Stimulated activated naive CD8-positive, alpha-beta T cell treated with anti-CD3 and anti-CD28 coated beads, Interleukin-15, Interleukin-2, amounts not matched to agents 100 ng/mL and 50 ng/mL, for 24 hours (primary cell): ENCODE measurements around the gene GRK2.

Experiments
- H3K27ac Mint-ChIP-seq: one replicate; pipeline ENCODE4 v1.8.0; 2021; ENCODE audit warnings: mild to moderate bottlenecking, mixed read lengths
- H3K27me3 Mint-ChIP-seq: one replicate; pipeline ENCODE4 v1.8.0; 2021; ENCODE audit warnings: mixed read lengths
- H3K36me3 Mint-ChIP-seq: one replicate; pipeline ENCODE4 v1.8.0; 2021; ENCODE audit warnings: low read depth, mixed read lengths
- H3K4me1 Mint-ChIP-seq: one replicate; pipeline ENCODE4 v1.8.0; 2021; ENCODE audit warnings: low read depth, mixed read lengths
- H3K4me3 Mint-ChIP-seq: one replicate; pipeline ENCODE4 v1.8.0; 2021; ENCODE audit warnings: mild to moderate bottlenecking, mixed read lengths
- H3K9me3 Mint-ChIP-seq: one replicate; pipeline ENCODE4 v1.8.0; 2021; ENCODE audit warnings: mixed read lengths

Gene GRK2

GRCh38 chr11:67272327-67273259 is 6.3 kb downstream of the GRK2 start:
- Mint-ChIP-seq H3K9me3 (no peaks in the 10 kb centered on the region), H3K36me3 (peaks cover 42% of the 10 kb centered on the region), H3K4me3 (peak overlapping the region; percentile 98), H3K27ac (peak overlapping the region; percentile 100), H3K27me3 (no peaks in the 10 kb centered on the region), H3K4me1 (peaks cover 99% of the 10 kb centered on the region)

GRCh38 chr11:67273260-67273990 is 7.2 kb downstream of the GRK2 start:
- H3K27ac Mint-ChIP-seq = peak overlapping the region; percentile 100
- H3K4me1 Mint-ChIP-seq = peaks cover 100% of the 10 kb centered on the region
- peaks cover 34% of the 10 kb centered on the region for H3K36me3 Mint-ChIP-seq
- no peaks in the 10 kb centered on the region for H3K9me3 Mint-ChIP-seq
- peak overlapping the region; percentile 98 for H3K4me3 Mint-ChIP-seq
- H3K27me3 Mint-ChIP-seq = no peaks in the 10 kb centered on the region

GRCh38 chr11:67274768-67275605 is 8.7 kb downstream of the GRK2 start:
- Mint-ChIP-seq H3K27me3 (no peaks in the 10 kb centered on the region), H3K9me3 (no peaks in the 10 kb centered on the region), H3K36me3 (peaks cover 33% of the 10 kb centered on the region), H3K4me3 (peak overlapping the region; percentile 57), H3K4me1 (peaks cover 100% of the 10 kb centered on the region), H3K27ac (peak overlapping the region; percentile 100)

- Mint-ChIP-seq H3K27me3 (no peaks in the 10 kb centered on the region), H3K9me3 (no peaks in the 10 kb centered on the region), H3K4me1 (peaks cover 99% of the 10 kb centered on the region), H3K27ac (peak overlapping the region; percentile 100), H3K36me3 (peaks cover 31% of the 10 kb centered on the region), H3K4me3 (peak overlapping the region; percentile 84)
These were observed 9.5 kb downstream of the GRK2 start for GRCh38 chr11:67275606-67276409.

GRCh38 chr11:67276781-67277230 is 10.5 kb downstream of the GRK2 start:
- Mint-ChIP-seq H3K4me3 (peak overlapping the region; percentile 84), H3K27ac (peak overlapping the region; percentile 100), H3K4me1 (peaks cover 89% of the 10 kb centered on the region), H3K9me3 (no peaks in the 10 kb centered on the region), H3K36me3 (peaks cover 29% of the 10 kb centered on the region), H3K27me3 (no peaks in the 10 kb centered on the region)

GRCh38 chr11:67277231-67277961 is 11.1 kb downstream of the GRK2 start:
- Mint-ChIP-seq H3K4me3 (peak overlapping the region; percentile 84), H3K36me3 (peaks cover 31% of the 10 kb centered on the region), H3K27ac (peak overlapping the region; percentile 100), H3K9me3 (no peaks in the 10 kb centered on the region), H3K4me1 (peaks cover 83% of the 10 kb centered on the region), H3K27me3 (no peaks in the 10 kb centered on the region)

- peaks cover 73% of the 10 kb centered on the region for H3K4me1 Mint-ChIP-seq
- peak overlapping the region; percentile 84 for H3K4me3 Mint-ChIP-seq
- H3K27ac Mint-ChIP-seq = peak overlapping the region; percentile 100
- no peaks in the 10 kb centered on the region for H3K9me3 Mint-ChIP-seq
- peaks cover 37% of the 10 kb centered on the region for H3K36me3 Mint-ChIP-seq
- H3K27me3 Mint-ChIP-seq = no peaks in the 10 kb centered on the region
These were observed 12.1 kb downstream of the GRK2 start for GRCh38 chr11:67278135-67278938.

- H3K36me3 Mint-ChIP-seq = peaks cover 44% of the 10 kb centered on the region
These were observed 12.8 kb downstream of the GRK2 start for GRCh38 chr11:67278939-67279588.

GRCh38 chr11:67279589-67280340 is 13.5 kb downstream of the GRK2 start:
- H3K4me1 Mint-ChIP-seq = peaks cover 60% of the 10 kb centered on the region
- H3K27me3 Mint-ChIP-seq = no peaks in the 10 kb centered on the region
- no peak overlapping the region for H3K4me3 Mint-ChIP-seq
- peaks cover 45% of the 10 kb centered on the region for H3K36me3 Mint-ChIP-seq
- H3K27ac Mint-ChIP-seq = peak overlapping the region; percentile 79
- H3K9me3 Mint-ChIP-seq = no peaks in the 10 kb centered on the region

More at GRCh38 chr11:67278939-67279588, 12.8 kb downstream of the GRK2 start:
- Mint-ChIP-seq H3K4me3 (peak overlapping the region; percentile 30), H3K27me3 (no peaks in the 10 kb centered on the region), H3K4me1 (peaks cover 66% of the 10 kb centered on the region), H3K9me3 (no peaks in the 10 kb centered on the region), H3K27ac (peak overlapping the region; percentile 79)

GRCh38 chr11:67280341-67280787 is 14.1 kb downstream of the GRK2 start:
- peaks cover 49% of the 10 kb centered on the region for H3K36me3 Mint-ChIP-seq
- H3K27me3 Mint-ChIP-seq = no peaks in the 10 kb centered on the region
- H3K4me1 Mint-ChIP-seq = peaks cover 60% of the 10 kb centered on the region
- H3K27ac Mint-ChIP-seq = peak overlapping the region; percentile 79
- H3K9me3 Mint-ChIP-seq = no peaks in the 10 kb centered on the region
- no peak overlapping the region for H3K4me3 Mint-ChIP-seq

GRCh38 chr11:67280788-67281551 is 14.7 kb downstream of the GRK2 start:
- H3K27ac Mint-ChIP-seq = no peak overlapping the region
- H3K36me3 Mint-ChIP-seq = peaks cover 49% of the 10 kb centered on the region
- no peak overlapping the region for H3K4me3 Mint-ChIP-seq

More at GRCh38 chr11:67280788-67281551, 14.7 kb downstream of the GRK2 start:
- H3K9me3 Mint-ChIP-seq = no peaks in the 10 kb centered on the region
- peaks cover 60% of the 10 kb centered on the region for H3K4me1 Mint-ChIP-seq
- H3K27me3 Mint-ChIP-seq = no peaks in the 10 kb centered on the region
